Gastroesophageal sphincter (tissue), 4 donors: ENCODE results near the gene FIGNL2. TPM values are rescaled to one million over a fixed set of nuclear protein-coding genes. Genes with fewer than 3 reads are reported as not detected.

Source experiments
- ATAC-seq: fragments of 150-250 bp; one replicate; pipeline ENCODE4 v1.9.1; 2016; ENCODE audit warnings: mild to moderate bottlenecking, moderate library complexity
- H3K27ac ChIP-seq, 4 donors: fragments of 200-600 bp; sonication (generic) in 3 of 4; 1 replicate in 3 of 4; 2 replicates in 1 of 4; pipeline ENCODE4 v1.5.1; 2016 to 2019
- H3K27me3 ChIP-seq: fragments of 200-600 bp; sonication (generic); one replicate; pipeline ENCODE4 v1.5.1; 2019
- H3K36me3 ChIP-seq, 2 donors: fragments of 200-600 bp; sonication (generic); one replicate each; pipeline ENCODE4 v1.5.1; 2019; ENCODE audit warnings: control low read depth in 1 of 2
- H3K4me1 ChIP-seq, 3 donors: fragments of 200-600 bp; sonication (generic); 1 replicate in 2 of 3; 2 replicates in 1 of 3; pipeline ENCODE4 v1.5.1; 2016 to 2019; ENCODE audit warnings: control low read depth in 2 of 3
- H3K4me3 ChIP-seq, 2 donors: fragments of 200-600 bp; sonication (generic); one replicate each; pipeline ENCODE4 v1.5.1; 2019; ENCODE audit warnings: mild to moderate bottlenecking in 1 of 2, moderate library complexity in 1 of 2
- H3K9me3 ChIP-seq, 3 donors: fragments of 200-600 bp; sonication (generic); one replicate each; pipeline ENCODE4 v1.5.1; 2017 to 2019; ENCODE audit warnings: control low read depth in 2 of 3
- CTCF ChIP-seq, 4 experiments: fragments of 200-600 bp in 2 of 4; fragments of 450-650 bp in 2 of 4; sonication (generic) in 1 of 4; IDR thresholded peaks; one replicate each; pipeline ENCODE4 v1.5.1; 2017 to 2019; ENCODE audit warnings: antibody characterized with exemption in 4 of 4, mild to moderate bottlenecking in 2 of 4, moderate library complexity in 2 of 4
- EP300 ChIP-seq: sonication (generic); formaldehyde crosslinking; IDR thresholded peaks from one replicate; pipeline ENCODE4 v1.6.1; 2017; ENCODE audit warnings: antibody characterized with exemption, mild to moderate bottlenecking
- POLR2A ChIP-seq, 2 donors: fragments of 450-650 bp; IDR thresholded peaks; one replicate each; pipeline ENCODE4 v1.6.1; 2017; ENCODE audit warnings: antibody characterized with exemption in 2 of 2, mild to moderate bottlenecking in 2 of 2, moderate library complexity in 1 of 2
- POLR2AphosphoS5 ChIP-seq: sonication (generic); formaldehyde crosslinking; IDR thresholded peaks from one replicate; pipeline ENCODE4 v1.6.1; 2017; ENCODE audit warnings: antibody characterized with exemption
- WGBS, 2 donors: methylation state at CpG; one replicate each; pipeline ENCODE4 v1.1.5; 2018; ENCODE audit warnings: low coverage in 1 of 2; 5-methylcytosine and 5-hydroxymethylcytosine counted together
- total RNA-seq, 4 donors: library from RNA; depleted of rRNA; stranded (reverse); fragments of >200 nt; gene quantifications; one replicate each; pipeline ENCODE4 v1.1.0, GENCODE V29; 2016

FIGNL2 gene
- total RNA-seq, 4 donors from 2014 or later: 0.13 to 0.35 (median 0.16) TPM; not detected in 1

GRCh38 chr12:51868821-51869495, 20.4 kb upstream of the FIGNL2 start:
- peak overlapping the region; percentile 13 to 53 for H3K4me3 ChIP-seq
- TF ChIP-seq POLR2AphosphoS5: no peak
- no peak for TF ChIP-seq EP300
- no peak for TF ChIP-seq POLR2A (IDR thresholded peaks at IDR 0.05)
- TF ChIP-seq CTCF (IDR thresholded peaks at IDR 0.05): no peak
- H3K4me1 ChIP-seq: peaks cover 0 to 26% (median 17%) of the 10 kb centered on the region in 3 donors
- 43% methylated on average over 2 of the region's 67 CpGs; no CpG with 5 or more reads in 1 of the 2 donors for WGBS, 2 donors
- H3K27me3 ChIP-seq: peaks cover 82% of the 10 kb centered on the region
- ATAC-seq: peak; percentile 30
- no peaks in the 10 kb centered on the region for H3K36me3 ChIP-seq
- peak overlapping the region in 1 of 4 donors; percentile 34 for H3K27ac ChIP-seq
- H3K9me3 ChIP-seq: no peaks in the 10 kb centered on the region

GRCh38 chr12:51867796-51868428, 19.4 kb upstream of the FIGNL2 start:
- Histone ChIP-seq H3K4me1 (peaks cover 0 to 36% (median 17%) of the 10 kb centered on the region in 3 donors), H3K27ac (no peak overlapping the region), H3K4me3 (no peak overlapping the region), H3K9me3 (no peaks in the 10 kb centered on the region), H3K27me3 (peaks cover 93% of the 10 kb centered on the region), H3K36me3 (no peaks in the 10 kb centered on the region)
- no peak for TF ChIP-seq CTCF (IDR thresholded peaks at IDR 0.05)
- TF ChIP-seq POLR2A (IDR thresholded peaks at IDR 0.05): no peak
- no peak for TF ChIP-seq POLR2AphosphoS5
- TF ChIP-seq EP300: no peak
- ATAC-seq: no peak
- whole genome bisulfite sequencing, 2 donors: 87 to 100% methylated on average over 1 to 3 of the region's 12 CpGs

DNA sequence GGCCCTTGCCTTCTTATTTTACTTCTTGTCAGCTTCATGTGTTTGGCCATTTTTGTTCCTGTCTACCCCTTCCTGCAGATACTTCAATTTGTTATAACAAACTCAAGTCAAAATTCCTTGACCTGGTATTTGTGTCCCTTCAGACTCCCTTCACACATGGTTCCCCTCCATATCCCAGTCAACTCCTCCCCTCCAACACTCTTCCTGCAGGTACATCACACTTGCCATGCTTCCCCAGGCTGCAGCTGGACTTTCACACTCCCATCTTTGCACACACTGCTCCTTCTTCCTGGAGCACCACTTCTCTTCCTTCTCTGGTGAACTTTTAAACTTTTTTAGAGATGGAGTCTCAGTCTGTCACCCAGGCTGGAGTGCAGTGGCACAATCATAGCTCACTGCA, 18.9 kb upstream of the FIGNL2 start:
- no peaks in the 10 kb centered on the region for H3K9me3 ChIP-seq
- H3K36me3 ChIP-seq: no peaks in the 10 kb centered on the region
- TF ChIP-seq EP300 (no peak), POLR2A (IDR thresholded peaks at IDR 0.05) (no peak), POLR2AphosphoS5 (no peak), CTCF (IDR thresholded peaks at IDR 0.05) (no peak)
- H3K27me3 ChIP-seq: peaks cover 96% of the 10 kb centered on the region
- no peak overlapping the region for H3K4me3 ChIP-seq
- H3K4me1 ChIP-seq: peaks cover 0 to 36% (median 17%) of the 10 kb centered on the region in 3 donors
- no peak for ATAC-seq
- H3K27ac ChIP-seq: no peak overlapping the region

DNA sequence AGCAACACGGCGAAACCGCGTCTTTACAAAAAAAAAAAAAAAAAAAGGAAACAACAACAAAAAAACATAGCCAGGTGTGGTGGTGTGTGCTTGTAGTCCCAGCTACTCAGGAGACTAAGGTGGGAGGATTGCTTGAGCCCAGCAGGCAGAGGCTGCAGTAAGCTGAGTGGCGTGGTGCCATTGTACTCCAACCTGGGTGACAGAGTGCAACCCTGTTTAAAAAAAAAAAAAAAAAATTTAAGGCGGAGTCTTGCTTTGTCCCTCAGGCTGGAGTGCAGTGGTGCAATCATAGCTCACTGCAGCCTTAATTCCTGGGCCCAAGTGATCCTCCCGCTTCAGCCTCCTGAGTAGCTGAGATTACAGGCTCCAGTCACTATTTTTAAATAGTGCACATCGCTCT, 18.2 kb upstream of the FIGNL2 start:
- ATAC-seq: no peak
- H3K27ac ChIP-seq: no peak overlapping the region
- no peaks in the 10 kb centered on the region for H3K36me3 ChIP-seq
- no peak for TF ChIP-seq EP300
- no peak for TF ChIP-seq CTCF (IDR thresholded peaks at IDR 0.05)
- TF ChIP-seq POLR2AphosphoS5: no peak
- no peak for TF ChIP-seq POLR2A (IDR thresholded peaks at IDR 0.05)
- H3K27me3 ChIP-seq: peaks cover 97% of the 10 kb centered on the region
- H3K4me1 ChIP-seq: peaks cover 0 to 36% (median 17%) of the 10 kb centered on the region in 3 donors
- H3K4me3 ChIP-seq: no peak overlapping the region
- 77 to 95% methylated on average over 2 to 8 of the region's 8 CpGs for WGBS, 2 donors
- H3K9me3 ChIP-seq: no peaks in the 10 kb centered on the region

DNA sequence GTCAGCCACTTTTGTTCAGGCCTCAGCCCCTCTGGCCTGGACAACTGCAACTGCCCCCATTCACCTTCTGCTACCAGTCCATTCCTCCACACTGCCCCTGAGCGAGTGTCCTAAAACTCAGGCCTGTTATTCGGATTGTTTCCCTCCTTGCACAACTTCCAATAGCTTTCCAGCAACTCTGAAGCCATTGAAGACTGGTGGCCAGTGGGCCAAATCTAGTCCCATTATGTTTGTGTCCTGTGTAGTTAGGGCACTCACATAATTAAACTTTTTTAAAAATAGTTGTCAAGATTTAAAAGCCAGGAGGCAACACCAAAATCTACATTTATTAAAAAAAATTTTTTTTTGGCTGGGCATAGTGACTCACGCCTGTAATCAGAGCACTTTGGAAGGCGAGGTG, 17.8 kb upstream of the FIGNL2 start:
- WGBS, 2 donors: 89% methylated on average over 4 of the region's 4 CpGs; no CpG with 5 or more reads in 1 of the 2 donors
- ATAC-seq: no peak
- no peak overlapping the region for H3K4me3 ChIP-seq
- no peak overlapping the region for H3K27ac ChIP-seq
- no peaks in the 10 kb centered on the region for H3K9me3 ChIP-seq
- no peak for TF ChIP-seq CTCF (IDR thresholded peaks at IDR 0.05)
- no peak for TF ChIP-seq POLR2A (IDR thresholded peaks at IDR 0.05)
- no peak for TF ChIP-seq EP300
- peaks cover 0 to 36% (median 17%) of the 10 kb centered on the region in 3 donors for H3K4me1 ChIP-seq
- H3K36me3 ChIP-seq: no peaks in the 10 kb centered on the region
- H3K27me3 ChIP-seq: peaks cover 95% of the 10 kb centered on the region
